Measurements from ENCODE around the gene ZNF367. TPM values are rescaled to one million over a fixed set of nuclear protein-coding genes. Genes with fewer than 3 reads are reported as not detected.

The ZNF367 gene
- total RNA-seq, 1 experiment from 2014 or later, result 14.0 TPM

- ChIA-PET POLR2A (ENCODE audit: unreplicated experiment) (no interaction called here), CTCF (no interaction called here)
- TF ChIP-seq EZH2 (IDR thresholded peaks at IDR 0.05; ENCODE audit: low read depth), result no peak
- TF ChIP-seq CTCF (conservative IDR thresholded peaks at IDR 0.05), result no peak
Measured at GRCh38 chr9:96460470-96460869, 42.3 kb upstream of the ZNF367 start.

GRCh38 chr9:96459268-96460007 is 41.3 kb upstream of the ZNF367 start:
- no peaks in the 10 kb centered on the region for H3K79me2 ChIP-seq (ENCODE audit: low read depth)
- peaks cover 5% of the 10 kb centered on the region; the same call in 1 of the 2 replicates for H3F3A ChIP-seq (ENCODE audit: insufficient read depth, low read depth)
- ChIA-PET POLR2A (ENCODE audit: unreplicated experiment) (no interaction called here), CTCF (interaction anchor here (0.6 to 0.7 kb wide), 2 partner anchors 15 to 17 kb away, joined by 3 read pairs; no protein-coding TSS in a partner anchor)
- H3K36me3 ChIP-seq (ENCODE audit: low read depth), result no peaks in the 10 kb centered on the region; the same call in 1 of the 2 replicates
- H4K20me1 ChIP-seq (ENCODE audit: insufficient read depth), result no peaks in the 10 kb centered on the region
- H3K4me2 ChIP-seq, result no peak overlapping the region
- H3K27me3 ChIP-seq (ENCODE audit: insufficient read depth, low read depth), result no peaks in the 10 kb centered on the region
- H3K9me3 ChIP-seq (ENCODE audit: insufficient read depth, low read depth), result no peaks in the 10 kb centered on the region
- H2AFZ ChIP-seq, result no peak overlapping the region
- no peaks in the 10 kb centered on the region for H3K4me1 ChIP-seq (replicated peaks; ENCODE audit: insufficient read depth)
- intact Hi-C loops (cut with micrococcal nuclease; ENCODE audit: unreplicated experiment), result no loop called here
- no peak for DNase-seq
- no peaks in the 10 kb centered on the region for H3K9me2 ChIP-seq (ENCODE audit: insufficient read depth)
- no peak overlapping the region for H3K27ac ChIP-seq
- no peak overlapping the region for H3K4me3 ChIP-seq
- no peak for TF ChIP-seq CTCF (conservative IDR thresholded peaks at IDR 0.05)
- no TSS peak for BruUV-seq (replicated peaks)

More at GRCh38 chr9:96460470-96460869, 42.3 kb upstream of the ZNF367 start:
- Histone ChIP-seq H3K4me3 (no peak overlapping the region), H3K9me2 (ENCODE audit: insufficient read depth) (no peaks in the 10 kb centered on the region), H3K9me3 (ENCODE audit: insufficient read depth, low read depth) (no peaks in the 10 kb centered on the region), H3F3A (ENCODE audit: insufficient read depth, low read depth) (peaks cover 5% of the 10 kb centered on the region; the same call in 1 of the 2 replicates), H2AFZ (no peak overlapping the region), H3K4me1 (replicated peaks; ENCODE audit: insufficient read depth) (no peaks in the 10 kb centered on the region), H3K27ac (no peak overlapping the region), H4K20me1 (ENCODE audit: insufficient read depth) (no peaks in the 10 kb centered on the region), H3K27me3 (ENCODE audit: insufficient read depth, low read depth) (no peaks in the 10 kb centered on the region), H3K79me2 (ENCODE audit: low read depth) (no peaks in the 10 kb centered on the region), H3K4me2 (no peak overlapping the region), H3K36me3 (ENCODE audit: low read depth) (no peaks in the 10 kb centered on the region; the same call in 1 of the 2 replicates)
- DNase-seq, result no peak
- intact Hi-C loops (cut with micrococcal nuclease; ENCODE audit: unreplicated experiment), result no loop called here
- BruUV-seq (replicated peaks), result no TSS peak

GRCh38 chr9:96458226-96458625 is 40.1 kb upstream of the ZNF367 start:
- no peaks in the 10 kb centered on the region for H3K9me3 ChIP-seq (ENCODE audit: insufficient read depth, low read depth)
- H3K27me3 ChIP-seq (ENCODE audit: insufficient read depth, low read depth), result no peaks in the 10 kb centered on the region
- no peak overlapping the region for H2AFZ ChIP-seq
- ChIA-PET CTCF (interaction anchor here (0.6 kb wide), 1 partner anchor 216 kb away, joined by 10 read pairs; no protein-coding TSS in a partner anchor), POLR2A (ENCODE audit: unreplicated experiment) (no interaction called here)
- no peaks in the 10 kb centered on the region for H4K20me1 ChIP-seq (ENCODE audit: insufficient read depth)
- peaks cover 5% of the 10 kb centered on the region; the same call in 1 of the 2 replicates for H3F3A ChIP-seq (ENCODE audit: insufficient read depth, low read depth)
- BruUV-seq (replicated peaks), result no TSS peak
- no peaks in the 10 kb centered on the region for H3K9me2 ChIP-seq (ENCODE audit: insufficient read depth)
- H3K4me2 ChIP-seq, result no peak overlapping the region
- H3K27ac ChIP-seq, result no peak overlapping the region
- no peaks in the 10 kb centered on the region for H3K4me1 ChIP-seq (replicated peaks; ENCODE audit: insufficient read depth)
- intact Hi-C loops (cut with micrococcal nuclease; ENCODE audit: unreplicated experiment), result no loop called here
- no peak overlapping the region for H3K4me3 ChIP-seq
- H3K79me2 ChIP-seq (ENCODE audit: low read depth), result no peaks in the 10 kb centered on the region
- no peaks in the 10 kb centered on the region; the same call in 1 of the 2 replicates for H3K36me3 ChIP-seq (ENCODE audit: low read depth)
- TF ChIP-seq CTCF (conservative IDR thresholded peaks at IDR 0.05) (no peak), EZH2 (IDR thresholded peaks at IDR 0.05; ENCODE audit: low read depth) (no peak)
- DNase-seq, result no peak
